Muscle of leg (tissue), 11 donors: ENCODE data around the gene MIGA1. TPM values are rescaled to one million over a fixed set of nuclear protein-coding genes. Genes with fewer than 3 reads are reported as not detected.
"Not testable (repeated sequence)": the region's sequence is repeated elsewhere in the genome, so short reads cannot be mapped to it uniquely, and the experiment has no call there.

Experiments
- DNase-seq: peaks from one replicate; pipeline ENCODE4 v3.0.0; 2013
- H3K27ac ChIP-seq: one replicate; pipeline ENCODE4 v1.5.1; 2013; ENCODE audit warnings: mild to moderate bottlenecking, low read length, control low read depth
- H3K27me3 ChIP-seq: one replicate; pipeline ENCODE4 v1.6.1; 2013; ENCODE audit warnings: low read length; ENCODE audit not compliant: control insufficient read depth, insufficient read depth
- H3K36me3 ChIP-seq: one replicate; pipeline ENCODE4 v1.6.1; 2013; ENCODE audit warnings: low read length; ENCODE audit not compliant: control insufficient read depth, insufficient read depth
- H3K4me1 ChIP-seq: one replicate; pipeline ENCODE4 v1.6.1; 2013; ENCODE audit warnings: low read length; ENCODE audit not compliant: control insufficient read depth, insufficient read depth
- H3K4me3 ChIP-seq: one replicate; pipeline ENCODE4 v1.5.1; 2013; ENCODE audit warnings: low read length, control low read depth
- H3K9me3 ChIP-seq: replicated peaks from 2 replicates; pipeline ENCODE4 v1.6.1; 2013; ENCODE audit warnings: low read depth, low read length; ENCODE audit not compliant: control insufficient read depth
- WGBS: methylation state at CpG from one replicate; pipeline ENCODE4 v1.1.5; 2013; ENCODE audit warnings: missing lambda C conversion rate; ENCODE audit not compliant: insufficient coverage; 5-methylcytosine and 5-hydroxymethylcytosine counted together
- polyA plus RNA-seq, 8 donors: library from polyadenylated mRNA; unstranded; fragments of 120-200 nt; gene quantifications; one replicate each; pipeline versions ENCODE4 v1.2.1 to v1.2.3, GENCODE V29; 2013; ENCODE audit warnings: inconsistent platforms in 1 of 8, low replicate concordance in 1 of 8; ENCODE audit not compliant: insufficient read length in 8 of 8, insufficient read depth in 1 of 8
- total RNA-seq: library from RNA; stranded (reverse); fragments of 120-200 nt; gene quantifications from one replicate; pipeline ENCODE4 v1.2.4, GENCODE V29; 2013

The MIGA1 gene
- total and polyA plus RNA-seq, 9 donors: 7.1 to 16.9 (median 8.9) TPM

GRCh38 chr1:77757603-77758002 is 21.8 kb upstream of the MIGA1 start:
- WGBS: no CpG with 5 or more reads among the region's 2 CpGs
- peak; percentile 6 for DNase-seq
- H3K4me1 ChIP-seq: peaks cover 3% of the 10 kb centered on the region
- H3K36me3 ChIP-seq: no peaks in the 10 kb centered on the region
- H3K27ac ChIP-seq: no peak overlapping the region
- H3K27me3 ChIP-seq: no peaks in the 10 kb centered on the region
- no peaks in the 10 kb centered on the region for H3K9me3 ChIP-seq
- no peak overlapping the region for H3K4me3 ChIP-seq

- under 1% methylated on average over 62 of the region's 79 CpGs for WGBS
- peak; percentile 95 for DNase-seq
These were observed 20.1 kb upstream of the MIGA1 start, which contains the start of gene USP33 for GRCh38 chr1:77759071-77760028. TSS of gene USP33 (minus strand) at chr1:77759852. CDS start at chr1:77741697, 18,155 bp downstream.

GRCh38 chr1:77762072-77762476 is 17.4 kb upstream of the MIGA1 start:
- Histone ChIP-seq H3K4me1 (peaks cover 3% of the 10 kb centered on the region), H3K4me3 (no peak overlapping the region), H3K36me3 (no peaks in the 10 kb centered on the region), H3K27ac (no peak overlapping the region), H3K27me3 (no peaks in the 10 kb centered on the region), H3K9me3 (no peaks in the 10 kb centered on the region)
- WGBS: 100% methylated on average over 1 of the region's 1 CpG
- DNase-seq: no peak

More at GRCh38 chr1:77759071-77760028, 20.1 kb upstream of the MIGA1 start, which contains the start of gene USP33:
- Histone ChIP-seq H3K27ac (peak within 1 kb of the TSS; percentile 95), H3K27me3 (no peaks in the 10 kb centered on the region), H3K4me1 (peaks cover 3% of the 10 kb centered on the region), H3K9me3 (no peaks in the 10 kb centered on the region), H3K4me3 (peak within 1 kb of the TSS; percentile 84), H3K36me3 (no peaks in the 10 kb centered on the region)

DNA sequence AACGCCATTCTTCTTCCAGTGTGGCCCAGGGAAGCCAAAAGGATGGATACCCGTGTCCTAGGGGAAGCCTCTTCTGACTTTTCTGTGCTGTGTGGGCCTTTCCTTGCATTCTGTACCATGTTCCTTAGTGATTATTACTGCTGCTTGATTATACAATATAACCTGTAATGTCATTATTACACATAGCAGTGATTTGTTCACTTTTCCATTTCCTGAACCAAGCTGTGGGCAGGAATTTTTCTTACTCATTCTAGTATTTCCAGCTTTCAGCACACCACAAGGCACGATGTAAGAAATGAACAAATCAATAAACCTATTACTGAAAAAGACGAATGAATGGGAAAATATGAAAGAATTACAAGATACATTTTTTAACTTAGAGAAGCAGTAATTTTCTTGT is 11.4 kb upstream of the MIGA1 start:
- WGBS: no CpG with 5 or more reads among the region's 4 CpGs

GRCh38 chr1:77776007-77776700 is 3.3 kb upstream of the MIGA1 start:
- Histone ChIP-seq H3K36me3 (no peaks in the 10 kb centered on the region), H3K4me3 (no peak overlapping the region), H3K27ac (no peak overlapping the region), H3K4me1 (peaks cover 3% of the 10 kb centered on the region), H3K27me3 (no peaks in the 10 kb centered on the region), H3K9me3 (no peaks in the 10 kb centered on the region)
- 50% methylated on average over 1 of the region's 7 CpGs for WGBS
- no peak for DNase-seq

More for the DNA sequence above, 11.4 kb upstream of the MIGA1 start:
- no peak for DNase-seq
- no peak overlapping the region for H3K27ac ChIP-seq
- H3K4me3 ChIP-seq: no peak overlapping the region
- no peaks in the 10 kb centered on the region for H3K9me3 ChIP-seq
- H3K4me1 ChIP-seq: no peaks in the 10 kb centered on the region
- H3K27me3 ChIP-seq: no peaks in the 10 kb centered on the region
- no peaks in the 10 kb centered on the region for H3K36me3 ChIP-seq

DNA sequence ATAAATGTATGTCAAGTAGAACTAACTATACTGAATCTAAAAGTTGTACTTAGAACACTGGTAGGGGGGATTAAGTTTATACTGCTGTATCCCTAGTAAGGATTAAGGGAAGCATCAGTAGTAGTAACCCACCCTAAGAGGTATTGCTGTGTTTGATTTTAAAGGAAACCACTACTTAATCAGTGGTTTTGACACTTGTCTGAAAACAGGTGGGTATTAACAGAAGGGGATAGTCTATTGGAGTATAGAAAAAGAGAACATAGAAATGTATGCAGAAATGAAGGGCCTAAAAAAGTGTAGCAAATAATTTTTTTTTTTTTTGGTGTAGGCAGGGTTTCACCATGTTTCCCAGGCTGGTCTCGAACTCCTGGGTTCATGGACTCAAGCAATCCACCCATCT is 2.2 kb downstream of the MIGA1 start:
- Histone ChIP-seq H3K27ac (no peak overlapping the region), H3K27me3 (no peaks in the 10 kb centered on the region), H3K9me3 (no peaks in the 10 kb centered on the region), H3K4me1 (peaks cover 3% of the 10 kb centered on the region), H3K4me3 (no peak overlapping the region), H3K36me3 (peaks cover 19% of the 10 kb centered on the region)
- no CpG with 5 or more reads among the region's 1 CpG for WGBS
- DNase-seq: no peak

GRCh38 chr1:77783141-77783540 is 3.7 kb downstream of the MIGA1 start:
- Histone ChIP-seq H3K27me3 (no peaks in the 10 kb centered on the region), H3K27ac (no peak overlapping the region), H3K36me3 (peaks cover 24% of the 10 kb centered on the region), H3K4me3 (no peak overlapping the region), H3K4me1 (peaks cover 3% of the 10 kb centered on the region), H3K9me3 (no peaks in the 10 kb centered on the region)
- no peak for DNase-seq
- WGBS: no CpG with 5 or more reads among the region's 2 CpGs

GRCh38 chr1:77786093-77786741 is 6.8 kb downstream of the MIGA1 start:
- H3K9me3 ChIP-seq, H3K4me3 ChIP-seq, DNase-seq, H3K27ac ChIP-seq, H3K27me3 ChIP-seq, H3K4me1 ChIP-seq: not testable (repeated sequence)
- H3K36me3 ChIP-seq: peaks cover 39% of the 10 kb centered on the region
- no CpG with 5 or more reads among the region's 2 CpGs for WGBS

DNA sequence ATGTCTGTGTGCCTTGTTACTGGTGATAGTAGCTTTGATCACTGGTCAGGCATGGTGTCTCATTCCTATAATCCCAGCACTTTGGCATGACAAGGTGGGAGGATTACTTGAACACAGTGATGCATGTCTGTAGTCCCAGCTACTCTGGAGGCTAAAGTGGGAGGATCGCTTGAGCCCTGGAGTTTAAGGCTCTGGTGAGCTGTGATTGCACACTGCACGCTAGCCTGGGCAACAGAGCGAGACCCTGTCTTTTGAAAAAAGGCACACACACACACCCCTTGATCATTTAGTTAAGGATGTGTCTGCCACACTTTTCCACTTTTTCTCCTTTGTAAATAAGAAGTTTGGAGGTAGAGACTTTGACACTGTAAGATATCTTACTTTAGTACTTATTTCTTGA is 15.1 kb downstream of the MIGA1 start:
- Histone ChIP-seq H3K9me3 (no peaks in the 10 kb centered on the region), H3K4me1 (no peaks in the 10 kb centered on the region), H3K27ac (no peak overlapping the region), H3K36me3 (peaks cover 20% of the 10 kb centered on the region), H3K4me3 (no peak overlapping the region), H3K27me3 (no peaks in the 10 kb centered on the region)
- DNase-seq: no peak
- WGBS: no CpG with 5 or more reads among the region's 3 CpGs
